ENCODE results near the gene RAD18. TPM values are rescaled to one million over a fixed set of nuclear protein-coding genes. Genes with fewer than 3 reads are reported as not detected.

RAD18 gene
- polyA plus RNA-seq, 1 of the 3 experiments (the other 2 are of a cell fraction) = 5.7 TPM

GRCh38 chr3:8827641-8828040 lies 135.6 kb downstream of the RAD18 start (continued):
- TF ChIP-seq ZBTB33 (IDR thresholded peaks at IDR 0.05; ENCODE audit: borderline replicate concordance, low read depth) (no peak), FOXJ3 (CRISPR knock-in tag; IDR thresholded peaks at IDR 0.05) (no peak), CHD2 (IDR thresholded peaks at IDR 0.05; ENCODE audit: low read length, partially characterized antibody) (no peak), MEF2A (IDR thresholded peaks at IDR 0.05; ENCODE audit: borderline replicate concordance, low read depth) (no peak)

Small RNA genes within 50 kb of the gene (small RNA-seq; reads per million reads assigned to genes)
- gene RF00416 = 0 reads per million in 7 experiments

Other genes starting within 250 kb of the RAD18 start
- gene CAV3, start 229.7 kb downstream of the RAD18 start, polyA plus RNA-seq (2012; rRNA removed) = not detected in 2 replicates
- 1.8 and 2.5 TPM in 2 replicates for gene OXTR, start 193.9 kb downstream of the RAD18 start, polyA plus RNA-seq (2012; rRNA removed)

Data from SK-N-SH (cell line).